Activated CD8-positive, alpha-beta memory T cell treated with anti-CD3 and anti-CD28 coated beads, Interleukin-2, amount 50 U/mL, for 48 hours (primary cell): ENCODE measurements around the gene SIDT2.
"Not testable (repeated sequence)": the region's sequence is repeated elsewhere in the genome, so short reads cannot be mapped to it uniquely, and the experiment has no call there.

Source experiments
- DNase-seq: peaks from one replicate; pipeline ENCODE4 v3.0.0-alpha.2; 2020

SIDT2 gene

GRCh38 chr11:117205211-117205818 is 26.8 kb downstream of the SIDT2 start:
- DNase-seq: no peak

GRCh38 chr11:117206111-117206510 is 27.6 kb downstream of the SIDT2 start:
- DNase-seq: not testable (repeated sequence)

- DNase-seq: not testable (repeated sequence)
These were observed 28.3 kb downstream of the SIDT2 start for GRCh38 chr11:117206859-117207258.

GRCh38 chr11:117207481-117207880 is 28.9 kb downstream of the SIDT2 start:
- DNase-seq: not testable (repeated sequence)

- DNase-seq: not testable (repeated sequence)
These were observed 30.2 kb downstream of the SIDT2 start for GRCh38 chr11:117208710-117209109.

- not testable (repeated sequence) for DNase-seq
These were observed 31.0 kb downstream of the SIDT2 start for GRCh38 chr11:117209351-117210125.

GRCh38 chr11:117210620-117211019 is 32.1 kb downstream of the SIDT2 start:
- no peak for DNase-seq

- DNase-seq: no peak
These were observed 34.3 kb downstream of the SIDT2 start for GRCh38 chr11:117212697-117213355.

GRCh38 chr11:117214404-117215110 is 36.0 kb downstream of the SIDT2 start:
- no peak for DNase-seq

GRCh38 chr11:117217141-117218084 is 38.9 kb downstream of the SIDT2 start:
- no peak for DNase-seq

GRCh38 chr11:117218133-117218915 is 39.8 kb downstream of the SIDT2 start:
- DNase-seq: no peak

GRCh38 chr11:117219001-117219400 is 40.5 kb downstream of the SIDT2 start:
- DNase-seq: no peak

- no peak for DNase-seq
These were observed 40.9 kb downstream of the SIDT2 start for GRCh38 chr11:117219455-117219854.

- no peak for DNase-seq
These were observed 41.5 kb downstream of the SIDT2 start for GRCh38 chr11:117219995-117220394.

GRCh38 chr11:117220568-117220967 is 42.0 kb downstream of the SIDT2 start:
- DNase-seq: no peak

- no peak for DNase-seq
These were observed 42.6 kb downstream of the SIDT2 start for GRCh38 chr11:117220999-117221774.

- DNase-seq: no peak
These were observed 43.4 kb downstream of the SIDT2 start for GRCh38 chr11:117221775-117222517.

GRCh38 chr11:117222991-117223740 is 44.6 kb downstream of the SIDT2 start:
- peak; percentile 40 for DNase-seq
